Measurements from ENCODE around the gene FGF6. TPM values are rescaled to one million over a fixed set of nuclear protein-coding genes. Genes with fewer than 3 reads are reported as not detected.
"Not testable (repeated sequence)": the region's sequence is repeated elsewhere in the genome, so short reads cannot be mapped to it uniquely, and the experiment has no call there.

FGF6 gene
- total RNA-seq, 1 donor from 2014 or later, result not detected

- H3K27ac Mint-ChIP-seq, result no peak overlapping the region
- no peak overlapping the region for H3K4me3 Mint-ChIP-seq
- intact Hi-C loops (cut with micrococcal nuclease), result loop anchor here (5.0 kb wide), 1 partner anchor 83 kb away; no protein-coding TSS in a partner anchor
Observed at GRCh38 chr12:4424422-4424821, 21.2 kb downstream of the FGF6 start.

GRCh38 chr12:4423528-4424195 lies 22.0 kb downstream of the FGF6 start:
- Mint-ChIP-seq H3K4me1 (ENCODE audit: low read depth) (peaks cover 5% of the 10 kb centered on the region), H3K9me3 (no peaks in the 10 kb centered on the region), H3K27ac (no peak overlapping the region), H3K36me3 (ENCODE audit: low read depth) (no peaks in the 10 kb centered on the region), H3K4me3 (no peak overlapping the region), H3K27me3 (ENCODE audit: insufficient read depth) (peaks cover 5% of the 10 kb centered on the region)
- intact Hi-C loops (cut with micrococcal nuclease), result loop anchor here (5.0 kb wide), 1 partner anchor 84 kb away; no protein-coding TSS in a partner anchor
- no peak for DNase-seq (ENCODE audit: low spot score)

More at GRCh38 chr12:4424422-4424821, 21.2 kb downstream of the FGF6 start:
- no peaks in the 10 kb centered on the region for H3K9me3 Mint-ChIP-seq
- H3K4me1 Mint-ChIP-seq (ENCODE audit: low read depth), result peaks cover 5% of the 10 kb centered on the region
- no peaks in the 10 kb centered on the region for H3K36me3 Mint-ChIP-seq (ENCODE audit: low read depth)
- DNase-seq (ENCODE audit: low spot score), result no peak
- peaks cover 3% of the 10 kb centered on the region for H3K27me3 Mint-ChIP-seq (ENCODE audit: insufficient read depth)

GRCh38 chr12:4422985-4423384 lies 22.6 kb downstream of the FGF6 start:
- H3K4me1 Mint-ChIP-seq (ENCODE audit: low read depth), result peaks cover 5% of the 10 kb centered on the region
- H3K27me3 Mint-ChIP-seq (ENCODE audit: insufficient read depth), result peaks cover 5% of the 10 kb centered on the region
- intact Hi-C loops (cut with micrococcal nuclease), result loop anchor here (5.0 kb wide), 1 partner anchor 84 kb away; no protein-coding TSS in a partner anchor
- no peaks in the 10 kb centered on the region for H3K36me3 Mint-ChIP-seq (ENCODE audit: low read depth)
- DNase-seq (ENCODE audit: low spot score), result no peak
- no peaks in the 10 kb centered on the region for H3K9me3 Mint-ChIP-seq
- no peak overlapping the region for H3K27ac Mint-ChIP-seq
- H3K4me3 Mint-ChIP-seq, result no peak overlapping the region

GRCh38 chr12:4421590-4422031 lies 24.0 kb downstream of the FGF6 start:
- H3K4me3 Mint-ChIP-seq, result no peak overlapping the region
- peaks cover 5% of the 10 kb centered on the region for H3K4me1 Mint-ChIP-seq (ENCODE audit: low read depth)
- no peak for DNase-seq (ENCODE audit: low spot score)
- H3K36me3 Mint-ChIP-seq (ENCODE audit: low read depth), result no peaks in the 10 kb centered on the region
- H3K9me3 Mint-ChIP-seq, result no peaks in the 10 kb centered on the region
- H3K27me3 Mint-ChIP-seq (ENCODE audit: insufficient read depth), result peaks cover 8% of the 10 kb centered on the region
- intact Hi-C loops (cut with micrococcal nuclease), result loop anchor here (1.0 to 5.0 kb wide), 2 partner anchors 86 to 106 kb away; no protein-coding TSS in a partner anchor
- H3K27ac Mint-ChIP-seq, result no peak overlapping the region

GRCh38 chr12:4420138-4420670 lies 25.4 kb downstream of the FGF6 start:
- Mint-ChIP-seq H3K36me3 (ENCODE audit: low read depth) (peaks cover 1% of the 10 kb centered on the region), H3K9me3 (no peaks in the 10 kb centered on the region), H3K27me3 (ENCODE audit: insufficient read depth) (peaks cover 11% of the 10 kb centered on the region), H3K4me3 (no peak overlapping the region), H3K27ac (no peak overlapping the region), H3K4me1 (ENCODE audit: low read depth) (peaks cover 16% of the 10 kb centered on the region)
- intact Hi-C loops (cut with micrococcal nuclease), result loop anchor here (5.0 kb wide), 1 partner anchor 87 kb away; no protein-coding TSS in a partner anchor
- DNase-seq (ENCODE audit: low spot score), result no peak

GRCh38 chr12:4418913-4419312 lies 26.7 kb downstream of the FGF6 start:
- Mint-ChIP-seq H3K36me3 (ENCODE audit: low read depth) (peaks cover 1% of the 10 kb centered on the region), H3K4me1 (ENCODE audit: low read depth) (peaks cover 27% of the 10 kb centered on the region), H3K27ac (no peak overlapping the region), H3K27me3 (ENCODE audit: insufficient read depth) (peaks cover 11% of the 10 kb centered on the region), H3K4me3 (no peak overlapping the region), H3K9me3 (no peaks in the 10 kb centered on the region)
- intact Hi-C loops (cut with micrococcal nuclease), result no loop called here
- no peak for DNase-seq (ENCODE audit: low spot score)

- H3K4me1 Mint-ChIP-seq (ENCODE audit: low read depth), result peaks cover 27% of the 10 kb centered on the region
- H3K36me3 Mint-ChIP-seq (ENCODE audit: low read depth), result peaks cover 1% of the 10 kb centered on the region
- H3K27ac Mint-ChIP-seq, result no peak overlapping the region
- H3K4me3 Mint-ChIP-seq, result no peak overlapping the region
- H3K27me3 Mint-ChIP-seq (ENCODE audit: insufficient read depth), result peaks cover 16% of the 10 kb centered on the region
- intact Hi-C loops (cut with micrococcal nuclease), result no loop called here
- no peaks in the 10 kb centered on the region for H3K9me3 Mint-ChIP-seq
- DNase-seq (ENCODE audit: low spot score), result no peak
Observed at GRCh38 chr12:4417936-4418335, 27.7 kb downstream of the FGF6 start.

- DNase-seq (ENCODE audit: low spot score), result no peak
- no peaks in the 10 kb centered on the region for H3K9me3 Mint-ChIP-seq
- no peak overlapping the region for H3K27ac Mint-ChIP-seq
- intact Hi-C loops (cut with micrococcal nuclease), result no loop called here
- H3K4me3 Mint-ChIP-seq, result no peak overlapping the region
- peaks cover 27% of the 10 kb centered on the region for H3K4me1 Mint-ChIP-seq (ENCODE audit: low read depth)
- peaks cover 16% of the 10 kb centered on the region for H3K27me3 Mint-ChIP-seq (ENCODE audit: insufficient read depth)
- H3K36me3 Mint-ChIP-seq (ENCODE audit: low read depth), result peaks cover 1% of the 10 kb centered on the region
Observed at GRCh38 chr12:4417455-4417854, 28.2 kb downstream of the FGF6 start.

- Mint-ChIP-seq H3K27me3 (ENCODE audit: insufficient read depth) (peaks cover 20% of the 10 kb centered on the region), H3K4me1 (ENCODE audit: low read depth) (peaks cover 23% of the 10 kb centered on the region), H3K9me3 (no peaks in the 10 kb centered on the region), H3K27ac (no peak overlapping the region), H3K4me3 (no peak overlapping the region), H3K36me3 (ENCODE audit: low read depth) (peaks cover 1% of the 10 kb centered on the region)
- intact Hi-C loops (cut with micrococcal nuclease), result no loop called here
- DNase-seq (ENCODE audit: low spot score), result no peak
Observed at GRCh38 chr12:4416276-4416675, 29.3 kb downstream of the FGF6 start.

GRCh38 chr12:4412465-4412864 lies 33.1 kb downstream of the FGF6 start:
- no peak for DNase-seq (ENCODE audit: low spot score)
- no peaks in the 10 kb centered on the region for H3K9me3 Mint-ChIP-seq
- no peak overlapping the region for H3K27ac Mint-ChIP-seq
- intact Hi-C loops (cut with micrococcal nuclease), result no loop called here
- H3K4me3 Mint-ChIP-seq, result no peak overlapping the region
- H3K36me3 Mint-ChIP-seq (ENCODE audit: low read depth), result peaks cover 1% of the 10 kb centered on the region
- H3K27me3 Mint-ChIP-seq (ENCODE audit: insufficient read depth), result peaks cover 23% of the 10 kb centered on the region
- peaks cover 22% of the 10 kb centered on the region for H3K4me1 Mint-ChIP-seq (ENCODE audit: low read depth)

GRCh38 chr12:4412056-4412455 lies 33.6 kb downstream of the FGF6 start:
- Mint-ChIP-seq H3K4me1 (ENCODE audit: low read depth) (peaks cover 22% of the 10 kb centered on the region), H3K4me3 (no peak overlapping the region), H3K9me3 (no peaks in the 10 kb centered on the region), H3K36me3 (ENCODE audit: low read depth) (peaks cover 1% of the 10 kb centered on the region), H3K27me3 (ENCODE audit: insufficient read depth) (peaks cover 23% of the 10 kb centered on the region), H3K27ac (no peak overlapping the region)
- intact Hi-C loops (cut with micrococcal nuclease), result no loop called here
- DNase-seq (ENCODE audit: low spot score), result no peak

- Mint-ChIP-seq H3K9me3 (no peaks in the 10 kb centered on the region), H3K27me3 (ENCODE audit: insufficient read depth) (peaks cover 12% of the 10 kb centered on the region), H3K4me1 (ENCODE audit: low read depth) (no peaks in the 10 kb centered on the region), H3K27ac (no peak overlapping the region), H3K36me3 (ENCODE audit: low read depth) (no peaks in the 10 kb centered on the region), H3K4me3 (no peak overlapping the region)
- DNase-seq (ENCODE audit: low spot score), result no peak
- intact Hi-C loops (cut with micrococcal nuclease), result no loop called here
Observed at GRCh38 chr12:4407136-4407535, 38.5 kb downstream of the FGF6 start.

- H3K36me3 Mint-ChIP-seq (ENCODE audit: low read depth); H3K4me1 Mint-ChIP-seq (ENCODE audit: low read depth); H3K27ac Mint-ChIP-seq; DNase-seq (ENCODE audit: low spot score); H3K9me3 Mint-ChIP-seq; intact Hi-C loops (cut with micrococcal nuclease); H3K4me3 Mint-ChIP-seq: not testable (repeated sequence)
- H3K27me3 Mint-ChIP-seq (ENCODE audit: insufficient read depth), result peaks cover 12% of the 10 kb centered on the region
Observed at GRCh38 chr12:4404877-4405637, 40.6 kb downstream of the FGF6 start.

All from activated T-helper 1 cell treated with anti-CD3 and anti-CD28 coated beads, Interleukin-12 subunit alpha, Interleukin-12 subunit beta, Interleukin-2, Interleukin-4 antibody, amounts not matched to agents 30 ng/mL and 10 ng/mL and 1 ng/mL, durations not matched to agents 14 hours and 24 hours and 36 hours (primary cell).